ENCODE results near the gene DNAJC16. TPM values are rescaled to one million over a fixed set of nuclear protein-coding genes. Genes with fewer than 3 reads are reported as not detected.

The DNAJC16 gene
- total RNA-seq, 1 experiment from 2014 or later = 15.7 TPM

DNA sequence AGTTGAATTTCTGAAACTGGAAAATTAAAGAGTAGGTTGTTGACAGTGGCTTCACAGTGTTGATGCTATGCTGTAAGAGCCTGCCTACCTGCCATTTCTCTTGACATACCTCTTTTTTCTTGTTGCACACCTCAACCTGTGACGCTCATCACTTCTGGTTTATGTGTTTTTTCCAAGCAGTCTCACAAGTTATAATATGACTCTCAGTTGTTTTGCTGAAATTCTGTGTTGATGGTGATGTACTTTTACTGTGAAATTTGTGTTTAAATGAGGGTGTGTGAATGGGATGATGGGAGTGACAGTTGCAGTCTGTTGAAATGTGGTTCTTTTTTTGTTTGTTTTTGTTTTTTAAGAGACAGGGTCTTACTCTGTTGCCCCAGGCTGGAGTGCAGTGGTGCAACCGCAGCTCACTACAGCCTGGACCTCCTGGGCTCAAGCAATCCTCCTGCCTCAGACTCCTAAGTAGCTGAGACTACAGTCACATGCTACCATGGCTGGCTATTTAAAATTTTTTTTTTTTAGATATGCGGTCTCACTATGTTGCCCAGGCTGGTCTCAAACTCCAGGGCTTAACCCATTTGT is 97.6 kb downstream of the DNAJC16 start:
- peaks cover 5% of the 10 kb centered on the region for H3K36me3 ChIP-seq (replicated peaks; ENCODE audit: control insufficient read depth, insufficient read depth, low read length)
- no peaks in the 10 kb centered on the region for H3K27me3 ChIP-seq (ENCODE audit: control insufficient read depth, insufficient read depth, low read length)
- no peak overlapping the region for H3K4me3 ChIP-seq (ENCODE audit: insufficient read depth, low read depth, low read length)
- DNase-seq = no peak

DNA sequence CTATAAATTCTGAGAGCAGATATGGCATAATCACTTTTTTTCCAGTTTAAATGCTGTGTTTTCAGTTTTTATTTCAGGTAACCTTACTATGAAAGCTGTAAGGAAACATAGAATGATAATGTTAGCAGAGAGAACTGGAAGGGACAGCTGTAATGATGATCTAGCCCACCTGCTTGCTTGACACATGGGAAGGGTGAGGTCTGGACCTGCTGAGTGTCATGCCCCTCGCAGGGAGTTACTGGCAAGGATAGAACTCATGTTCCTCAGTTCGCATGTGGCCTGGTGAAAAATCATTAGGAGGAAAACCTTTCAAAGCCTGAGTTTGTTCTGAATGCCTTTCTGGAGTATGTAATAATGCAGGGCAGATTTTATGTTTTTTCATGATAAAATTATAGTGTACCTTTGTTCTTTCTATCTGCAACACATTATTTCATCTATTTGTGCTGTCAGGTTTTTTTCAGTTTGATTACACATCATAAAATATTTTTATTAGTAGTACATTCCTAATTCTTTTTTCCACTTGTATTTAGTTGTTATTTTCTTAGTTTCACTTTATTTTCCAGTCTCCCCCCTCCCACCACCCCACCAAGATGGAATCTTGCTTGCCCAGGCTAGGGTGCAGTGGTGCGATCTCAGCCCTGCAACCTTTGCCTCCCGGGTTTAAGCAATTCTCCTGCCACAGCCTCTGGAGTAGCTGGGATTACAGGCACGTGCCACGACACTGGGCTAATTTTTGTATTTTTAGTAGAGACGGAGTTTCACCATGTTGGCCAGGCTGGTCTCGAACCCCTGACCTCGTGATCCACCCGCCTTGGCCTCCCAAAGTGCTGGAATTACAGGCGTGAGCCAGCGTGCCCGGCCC is 98.6 kb downstream of the DNAJC16 start:
- no peak overlapping the region for H3K4me3 ChIP-seq (ENCODE audit: insufficient read depth, low read depth, low read length)
- DNase-seq = no peak
- no peaks in the 10 kb centered on the region for H3K27me3 ChIP-seq (ENCODE audit: control insufficient read depth, insufficient read depth, low read length)
- peaks cover 7% of the 10 kb centered on the region for H3K36me3 ChIP-seq (replicated peaks; ENCODE audit: control insufficient read depth, insufficient read depth, low read length)

Other genes starting within 250 kb of the DNAJC16 start
- gene EFHD2, start 117.0 kb upstream of the DNAJC16 start, total RNA-seq (2014; rRNA removed; shearing (Covaris generic)) = 42.9 and 48.3 TPM in 2 replicates
- gene CTRC, start 88.4 kb upstream of the DNAJC16 start, total RNA-seq (2014; rRNA removed; shearing (Covaris generic)) = not detected in 2 replicates
- not detected in 2 replicates for gene CELA2A, start 70.1 kb upstream of the DNAJC16 start, total RNA-seq (2014; rRNA removed; shearing (Covaris generic))
- gene CELA2B, start 50.7 kb upstream of the DNAJC16 start, total RNA-seq (2014; rRNA removed; shearing (Covaris generic)) = not detected in 2 replicates
- 14.1 and 15.0 TPM in 2 replicates for gene CASP9, start 2.6 kb upstream of the DNAJC16 start, total RNA-seq (2014; rRNA removed; shearing (Covaris generic))
- gene AGMAT, start 58.2 kb downstream of the DNAJC16 start, total RNA-seq (2014; rRNA removed; shearing (Covaris generic)) = 6.9 and 7.8 TPM in 2 replicates
- 19.4 and 19.7 TPM in 2 replicates for gene DDI2, start 90.6 kb downstream of the DNAJC16 start, total RNA-seq (2014; rRNA removed; shearing (Covaris generic))
- gene PLEKHM2, start 157.5 kb downstream of the DNAJC16 start, total RNA-seq (2014; rRNA removed; shearing (Covaris generic)) = 79.0 and 79.6 TPM in 2 replicates
- gene SLC25A34, start 209.4 kb downstream of the DNAJC16 start, total RNA-seq (2014; rRNA removed; shearing (Covaris generic)) = 0.70 and 1.7 TPM in 2 replicates
- 1.00 and 2.2 TPM in 2 replicates for gene TMEM82, start 215.7 kb downstream of the DNAJC16 start, total RNA-seq (2014; rRNA removed; shearing (Covaris generic))
- 91.0 and 95.6 TPM in 2 replicates for gene FBLIM1, start 231.9 kb downstream of the DNAJC16 start, total RNA-seq (2014; rRNA removed; shearing (Covaris generic))

Measured in H7 (cell line).